GM21576 (cell line): Measurements from ENCODE around the gene OBI1.

ENCODE experiments used
- ATAC-seq: cut with Tn5 transposase; IDR thresholded peaks from one replicate; pipeline ENCODE4 v1.9.1; 2021; ENCODE audit warnings: mild to moderate bottlenecking, moderate library complexity; ENCODE audit not compliant: unreplicated experiment

Gene OBI1

GRCh38 chr13:78592584-78592983 lies 66.4 kb downstream of the OBI1 start:
- ATAC-seq: no peak

GRCh38 chr13:78589206-78589605 lies 69.7 kb downstream of the OBI1 start:
- ATAC-seq: no peak

- ATAC-seq: no peak
Observed at GRCh38 chr13:78587395-78587794, 71.6 kb downstream of the OBI1 start.

GRCh38 chr13:78586706-78587105 lies 72.2 kb downstream of the OBI1 start:
- ATAC-seq: peak; percentile 52

- ATAC-seq: no peak
Observed at GRCh38 chr13:78576261-78576660, 82.7 kb downstream of the OBI1 start.

GRCh38 chr13:78572459-78572858 lies 86.5 kb downstream of the OBI1 start:
- ATAC-seq: no peak

- no peak for ATAC-seq
Observed at GRCh38 chr13:78569029-78569428, 89.9 kb downstream of the OBI1 start.

GRCh38 chr13:78566631-78567030 lies 92.3 kb downstream of the OBI1 start:
- ATAC-seq: no peak
